Stimulated activated CD8-positive, alpha-beta memory T cell treated with anti-CD3 and anti-CD28 coated beads, Interleukin-15, amount 100 ng/mL, for 48 hours (primary cell): ENCODE measurements around the gene VAT1L.

ENCODE experiments used
- DNase-seq, 2 donors: peaks; one replicate each; pipeline ENCODE4 v3.0.0-alpha.2; 2020; ENCODE audit warnings: low read depth in 2 of 2

Gene VAT1L

DNA sequence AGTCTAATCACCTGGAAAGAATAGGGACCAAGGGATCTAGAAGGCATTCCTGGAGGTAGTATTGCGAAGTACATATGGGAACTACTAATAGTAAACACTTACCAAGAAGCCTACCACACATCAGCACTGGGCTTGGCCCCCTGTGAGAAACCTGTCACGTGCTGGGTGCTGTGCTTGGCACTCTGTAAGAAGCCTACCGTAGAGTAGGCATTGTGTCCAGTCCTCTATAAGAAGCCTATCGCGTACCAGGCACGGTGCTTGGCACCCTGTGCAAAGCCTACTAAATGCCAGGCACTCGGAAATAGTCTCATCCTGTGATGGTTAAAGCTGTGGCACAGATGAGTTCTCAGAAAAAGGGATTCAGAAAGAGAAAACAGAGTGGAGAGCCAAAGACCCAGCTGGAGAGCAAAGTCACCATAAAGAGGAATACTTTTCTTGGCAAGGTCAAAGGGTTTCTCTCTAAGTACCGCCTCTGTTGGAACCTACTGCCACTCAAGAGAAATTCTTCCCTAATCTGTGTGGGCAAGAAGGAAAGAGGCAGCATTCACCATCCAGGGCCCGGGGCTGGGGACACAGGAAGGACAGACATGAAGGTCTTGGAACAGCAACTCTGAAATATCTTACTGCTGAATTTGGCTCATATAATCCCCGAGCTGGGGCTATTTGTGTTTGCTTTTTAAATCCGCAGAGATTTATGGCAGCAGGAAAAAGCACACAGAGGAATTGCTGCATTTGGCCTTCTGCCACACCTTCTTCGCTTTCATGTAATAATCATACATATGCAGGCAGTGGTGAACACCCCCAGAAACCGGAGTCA, 81.8 kb downstream of the VAT1L start:
- DNase-seq: no peak

DNA sequence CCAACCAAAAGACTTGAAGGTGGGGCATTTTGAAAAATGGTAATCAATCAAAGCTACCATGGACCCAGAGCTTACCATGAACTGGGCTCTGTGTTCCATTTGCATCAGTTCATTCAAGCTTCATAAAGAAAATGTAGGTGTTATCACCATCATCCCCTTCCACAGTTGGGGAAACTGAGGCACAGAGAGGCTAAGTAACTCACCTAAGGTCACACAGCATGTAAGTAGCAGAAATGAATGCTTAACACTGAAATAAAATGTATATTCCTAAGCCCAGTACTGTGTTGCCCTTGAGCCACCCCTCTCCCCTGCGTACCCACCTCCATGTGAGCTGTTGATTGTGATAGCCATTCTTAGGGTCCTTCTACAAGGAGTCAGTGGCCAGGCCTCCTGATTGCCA, 83.6 kb downstream of the VAT1L start:
- no peak for DNase-seq

DNA sequence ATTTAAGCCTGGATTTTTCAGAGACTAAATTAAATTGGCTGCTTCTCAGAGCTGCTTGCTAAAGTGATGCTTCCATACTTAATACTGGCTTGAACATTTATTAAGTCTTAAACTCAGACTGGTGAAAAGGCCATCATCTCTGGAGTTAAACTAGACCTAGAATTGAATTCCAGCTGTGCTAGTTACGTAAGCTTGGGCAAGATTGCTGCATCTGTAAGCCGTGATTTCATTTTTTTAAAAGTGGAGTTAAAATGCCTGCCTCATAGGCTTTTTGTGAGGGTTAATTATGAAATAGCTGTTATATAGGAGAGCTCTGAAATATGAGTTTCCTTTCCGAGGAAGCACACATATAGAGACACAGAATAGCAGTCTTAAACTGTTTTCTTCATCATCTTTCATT, 84.7 kb downstream of the VAT1L start:
- no peak for DNase-seq

DNA sequence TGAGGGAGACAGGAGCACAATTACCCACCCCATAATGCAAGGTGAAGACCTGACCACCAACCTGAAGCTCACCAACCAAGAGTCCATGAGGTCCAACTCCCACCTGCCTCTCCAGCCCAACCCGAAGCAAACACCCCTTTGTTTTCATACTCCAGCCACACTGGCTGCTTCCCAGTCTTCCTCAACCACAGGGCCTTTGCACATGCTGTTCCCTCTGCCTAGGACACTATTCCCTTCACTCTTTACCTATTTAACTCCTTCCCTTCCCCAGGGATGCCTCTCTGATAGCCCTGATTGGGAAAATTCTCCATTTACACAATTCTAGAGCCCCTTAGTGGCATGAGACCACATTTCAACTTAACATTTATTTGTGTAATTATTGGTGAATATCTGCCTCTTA, 86.0 kb downstream of the VAT1L start:
- no peak for DNase-seq

DNA sequence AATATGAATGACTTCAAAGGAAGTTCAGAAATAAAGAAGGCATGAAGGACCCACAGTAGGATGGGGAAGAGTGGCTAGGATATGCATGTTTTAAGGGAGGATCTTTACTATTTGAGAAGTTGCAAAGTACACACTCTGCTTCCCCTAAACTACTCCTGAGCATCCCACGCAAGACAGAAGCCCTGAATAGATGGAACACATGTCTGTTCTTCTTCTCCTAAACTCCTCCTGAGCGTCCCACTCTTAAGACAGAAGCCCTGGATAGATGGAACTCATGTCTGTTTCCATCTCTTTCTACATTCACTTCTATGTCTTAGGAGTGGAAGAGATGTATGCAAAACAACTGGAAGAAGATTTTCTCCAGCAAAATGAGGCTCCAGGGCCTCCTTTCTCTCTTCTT, 88.4 kb downstream of the VAT1L start:
- no peak for DNase-seq

DNA sequence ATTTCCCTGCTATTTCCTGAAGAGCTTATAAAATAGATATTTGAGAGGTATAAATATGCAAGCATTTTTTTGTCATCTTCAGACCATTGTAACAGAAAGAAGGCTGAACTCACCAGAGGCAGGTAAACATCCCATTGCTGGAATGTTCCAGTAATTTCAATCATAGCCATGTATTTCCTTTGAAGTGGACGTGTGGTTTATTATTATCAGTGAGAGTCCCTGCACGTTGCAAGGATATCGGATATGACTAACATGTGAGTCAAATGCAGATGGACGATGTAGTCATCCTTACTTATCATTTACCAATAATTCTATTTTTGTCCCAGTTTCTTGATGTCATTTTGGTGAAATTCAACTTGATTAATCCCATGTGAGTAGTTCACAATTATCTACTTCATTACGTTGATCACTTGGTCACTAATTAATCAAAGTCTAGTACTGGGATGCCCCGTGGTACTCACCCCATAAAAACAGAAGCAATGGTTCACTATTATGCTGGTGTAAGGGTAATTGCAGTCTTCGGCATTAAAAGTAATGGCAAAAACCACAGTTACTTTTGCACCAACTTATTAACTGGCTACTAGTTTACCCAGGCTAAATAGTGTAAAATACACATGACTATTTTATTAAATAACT, 89.5 kb downstream of the VAT1L start:
- DNase-seq: no peak

DNA sequence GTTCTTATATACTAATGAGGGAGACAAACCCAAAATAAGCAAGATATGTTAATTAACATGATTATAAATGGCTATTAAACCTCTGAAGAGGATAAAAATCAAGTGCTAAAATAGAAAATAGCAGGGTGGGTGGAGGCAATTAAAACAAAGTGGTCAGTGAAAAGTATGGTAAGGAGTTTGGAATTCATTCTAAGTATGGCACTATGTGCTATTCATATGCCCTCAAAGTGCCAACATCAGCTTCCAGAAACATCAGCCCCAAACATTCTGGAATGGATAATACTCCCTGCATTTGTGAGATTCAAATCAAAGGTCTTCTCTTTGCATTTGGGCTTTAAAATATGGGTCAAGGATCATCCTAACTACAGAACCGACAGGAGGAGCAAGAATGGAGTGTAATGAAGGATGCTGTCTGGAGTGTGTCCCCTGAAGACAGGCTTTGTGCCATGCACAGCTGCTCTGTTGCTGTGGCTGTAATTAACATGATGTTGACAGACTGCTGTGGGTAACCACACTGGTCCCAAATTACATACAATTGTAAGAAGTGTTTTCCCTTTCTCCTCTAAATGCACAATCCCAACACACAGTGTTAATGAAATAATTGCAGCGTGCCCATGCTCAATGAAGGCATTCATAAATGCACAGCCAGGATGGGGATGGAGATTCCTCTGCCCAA, 93.1 kb downstream of the VAT1L start:
- no peak for DNase-seq

DNA sequence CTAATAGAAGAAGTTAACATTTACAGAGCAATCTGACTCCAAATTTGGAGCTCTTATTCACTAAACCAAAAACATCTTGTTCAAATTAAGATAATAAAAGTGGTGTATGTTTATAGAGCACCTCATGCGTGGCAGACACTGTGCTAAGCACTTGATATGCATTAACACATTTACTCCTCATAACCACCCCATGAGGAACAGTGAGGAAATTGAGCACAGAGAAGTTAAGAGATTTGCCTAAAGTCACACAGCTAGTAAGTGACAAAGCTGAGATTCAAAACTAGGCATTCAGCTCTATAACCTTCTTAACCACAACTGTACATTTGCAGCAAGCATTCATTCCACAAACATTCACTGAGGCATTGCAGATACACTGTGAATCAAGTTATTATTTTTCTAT, 94.0 kb downstream of the VAT1L start:
- DNase-seq: no peak

DNA sequence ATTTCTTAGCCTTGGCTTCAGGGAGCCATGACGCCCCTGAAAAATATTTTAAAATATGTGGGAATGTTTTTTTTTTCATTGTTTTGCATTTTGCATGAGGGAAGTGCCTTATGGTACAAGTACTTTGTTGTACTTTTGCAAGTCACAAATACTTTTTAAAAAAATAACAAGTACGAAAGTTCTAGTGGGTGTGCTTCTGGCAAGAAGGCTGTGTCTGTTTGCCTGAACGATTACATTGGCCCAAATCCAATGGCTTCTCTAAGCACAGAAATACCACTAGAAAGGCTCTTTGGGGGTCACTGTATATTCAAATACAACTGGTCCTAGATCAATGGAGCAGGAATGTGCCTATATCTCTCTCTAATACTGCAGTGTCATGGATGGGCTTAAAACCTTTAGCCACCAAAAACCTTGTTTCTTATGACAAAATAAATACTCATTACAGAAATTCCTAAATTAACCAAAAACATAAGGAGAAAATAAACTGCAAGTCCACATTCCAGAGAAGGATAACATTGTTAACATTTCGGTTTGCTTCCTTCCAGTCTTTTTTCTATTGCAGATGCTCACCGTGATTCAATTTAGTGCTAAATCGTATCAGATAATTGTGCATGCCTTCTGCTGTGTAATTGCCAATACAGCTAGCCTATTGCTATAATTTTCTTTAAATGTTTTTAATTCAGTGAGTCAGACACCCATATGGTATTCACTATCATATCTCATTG, 97.4 kb downstream of the VAT1L start:
- no peak for DNase-seq

DNA sequence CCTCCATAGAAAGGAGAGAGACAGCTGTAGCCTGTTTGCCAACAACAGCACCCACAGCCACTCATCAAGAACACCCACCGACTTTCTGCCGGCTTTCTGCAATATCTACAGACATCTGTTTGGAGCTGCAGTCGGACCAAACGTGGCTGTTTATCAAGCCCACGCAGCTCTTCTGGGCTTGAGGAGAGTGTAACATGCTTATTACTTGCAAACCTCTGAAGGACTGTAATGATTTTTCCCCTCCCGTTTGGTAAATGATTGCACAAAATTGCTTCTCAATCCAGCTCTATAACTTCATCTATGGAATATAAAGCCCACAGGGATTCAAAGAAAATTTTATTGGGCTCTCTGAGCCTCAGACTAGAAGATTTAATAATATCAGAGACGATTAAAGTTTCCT, 100.5 kb downstream of the VAT1L start:
- DNase-seq: no peak

DNA sequence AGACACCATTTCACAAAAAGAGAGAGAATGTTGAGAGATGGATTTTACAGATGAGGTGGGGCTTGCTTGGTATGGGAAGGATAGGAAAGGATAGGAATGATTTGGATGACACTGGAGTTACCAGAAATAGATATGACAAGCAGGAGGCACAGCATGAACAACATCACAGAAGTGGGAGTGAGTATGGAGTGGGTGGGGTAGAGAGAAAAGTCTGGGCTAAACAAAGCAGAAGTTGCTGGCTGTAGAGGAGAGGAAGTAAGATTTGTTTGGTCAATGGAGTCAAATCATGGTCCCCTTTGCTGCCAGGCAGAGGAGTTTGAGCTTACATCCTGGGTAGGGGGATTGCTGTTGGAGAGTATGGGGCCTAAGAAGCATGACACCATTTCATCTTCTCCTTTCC, 101.7 kb downstream of the VAT1L start:
- DNase-seq: no peak

DNA sequence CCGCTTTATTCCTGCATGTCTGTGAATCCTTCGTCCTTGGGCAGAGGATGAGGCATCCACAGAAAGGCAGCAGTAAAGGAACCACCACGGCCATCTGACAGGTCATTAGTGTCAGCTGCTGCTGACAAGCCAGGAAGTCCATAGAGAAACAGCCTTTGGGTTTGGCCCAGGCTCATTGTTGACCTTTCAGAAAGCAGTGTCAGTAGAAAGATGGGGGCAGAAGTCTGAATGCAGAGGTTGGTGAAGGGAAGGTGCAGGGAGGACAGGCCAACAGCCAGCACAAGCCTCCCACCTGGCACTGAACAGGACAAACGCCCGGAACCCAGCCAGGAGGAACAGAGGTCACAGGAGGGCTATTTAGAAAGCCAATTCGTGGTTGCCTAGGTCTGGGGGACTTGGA, 105.8 kb downstream of the VAT1L start:
- DNase-seq: no peak

DNA sequence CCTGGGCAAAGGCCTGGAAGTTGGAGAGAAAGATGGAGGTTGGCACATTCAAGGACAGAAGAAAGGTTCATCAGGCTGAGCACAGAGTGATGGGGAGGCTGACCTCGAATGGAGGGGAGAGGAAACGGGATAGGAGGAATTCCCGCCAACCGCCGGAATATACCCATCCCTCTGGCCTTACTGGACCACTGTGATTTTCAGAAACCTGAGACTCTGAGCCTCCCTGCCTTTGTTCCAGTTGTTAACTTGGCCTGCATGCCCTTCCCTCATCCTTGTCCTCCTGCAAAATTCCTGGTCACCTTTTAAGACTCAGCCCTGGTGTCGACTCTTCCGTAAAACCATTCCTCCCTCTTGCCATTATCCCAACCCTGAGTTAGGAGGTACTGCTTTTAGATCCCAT, 107.6 kb downstream of the VAT1L start:
- no peak for DNase-seq

DNA sequence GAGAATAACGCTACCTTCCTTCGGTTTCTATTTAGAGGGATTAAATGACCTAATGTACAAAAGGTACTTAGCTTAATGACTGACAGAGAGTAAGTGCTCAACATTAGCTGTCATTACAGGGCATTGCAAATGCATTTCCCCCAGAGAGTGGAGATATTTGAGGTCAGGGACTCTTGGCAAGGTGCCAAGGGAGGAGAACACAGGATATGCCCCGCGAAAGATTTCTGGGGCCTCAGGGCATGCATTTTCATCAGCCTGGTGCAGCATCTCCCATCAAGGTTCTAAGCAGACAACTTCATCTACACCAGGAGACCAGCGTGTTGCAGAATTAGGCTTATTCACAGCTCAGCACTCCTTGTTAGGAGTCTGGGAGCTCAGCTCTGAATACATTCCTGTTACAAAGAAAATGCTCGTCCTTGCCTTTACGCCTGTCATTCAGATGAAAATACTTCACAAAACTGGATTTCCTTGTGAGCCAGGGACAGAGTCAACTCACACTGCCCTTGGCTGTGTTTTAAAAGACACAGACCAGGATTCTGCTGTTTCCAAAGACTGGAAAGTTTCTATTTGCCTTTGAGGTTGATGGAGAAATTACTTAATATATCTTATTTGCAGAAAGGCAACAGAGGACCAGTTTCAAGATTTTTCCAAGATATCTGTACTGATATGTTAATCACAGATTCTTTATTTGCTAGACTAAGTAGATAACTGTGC, 108.2 kb downstream of the VAT1L start:
- no peak for DNase-seq

DNA sequence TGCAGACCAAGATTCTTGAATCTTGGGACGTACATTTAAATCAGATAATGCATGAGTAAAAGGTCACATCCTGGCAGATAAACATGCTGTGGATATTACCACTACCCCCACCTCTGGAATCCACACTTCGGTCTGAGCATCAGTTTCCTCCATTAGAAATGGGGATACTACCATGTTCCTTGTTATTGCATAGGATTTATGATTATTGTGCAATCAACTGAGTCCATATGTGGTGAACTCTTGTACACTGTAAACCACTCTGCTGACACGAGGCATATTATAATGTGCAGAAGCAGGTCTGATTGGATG, 108.7 kb downstream of the VAT1L start:
- DNase-seq: no peak

DNA sequence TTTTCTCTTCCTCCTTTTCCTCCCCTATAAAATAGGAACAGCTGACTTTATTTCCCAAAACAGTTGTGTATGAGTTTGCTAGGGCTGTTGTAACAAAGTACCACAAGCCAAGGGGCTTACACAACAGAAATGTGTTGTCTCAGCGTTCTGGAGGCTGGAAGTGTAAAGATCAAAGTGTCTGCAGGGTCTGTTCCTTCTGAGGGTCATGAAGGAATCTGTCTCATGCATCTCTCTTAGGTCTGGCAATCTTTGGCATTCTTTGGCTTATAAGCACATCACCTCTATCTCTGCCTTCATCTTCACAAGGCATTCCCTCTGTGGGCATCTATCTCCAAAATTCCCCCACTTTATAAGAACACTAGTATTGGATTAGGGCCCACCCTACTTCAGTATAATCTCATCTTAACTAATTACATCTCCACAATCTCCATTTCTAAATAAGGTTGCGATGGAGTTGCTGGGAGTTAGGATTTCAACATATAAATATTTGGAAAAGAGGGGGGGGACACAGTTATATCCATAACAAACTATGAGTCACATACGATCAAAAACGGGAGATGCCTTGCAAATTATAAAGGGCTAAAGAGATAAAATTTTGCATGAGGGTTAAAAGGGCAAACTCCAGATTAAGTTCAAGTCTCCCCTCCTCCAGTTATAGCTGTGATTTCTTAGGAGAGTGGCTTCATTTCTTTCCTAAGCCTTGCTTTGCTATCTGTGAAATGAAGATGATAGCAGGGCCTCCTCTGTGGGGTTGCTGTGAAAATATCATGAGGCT, 109.7 kb downstream of the VAT1L start:
- no peak for DNase-seq

DNA sequence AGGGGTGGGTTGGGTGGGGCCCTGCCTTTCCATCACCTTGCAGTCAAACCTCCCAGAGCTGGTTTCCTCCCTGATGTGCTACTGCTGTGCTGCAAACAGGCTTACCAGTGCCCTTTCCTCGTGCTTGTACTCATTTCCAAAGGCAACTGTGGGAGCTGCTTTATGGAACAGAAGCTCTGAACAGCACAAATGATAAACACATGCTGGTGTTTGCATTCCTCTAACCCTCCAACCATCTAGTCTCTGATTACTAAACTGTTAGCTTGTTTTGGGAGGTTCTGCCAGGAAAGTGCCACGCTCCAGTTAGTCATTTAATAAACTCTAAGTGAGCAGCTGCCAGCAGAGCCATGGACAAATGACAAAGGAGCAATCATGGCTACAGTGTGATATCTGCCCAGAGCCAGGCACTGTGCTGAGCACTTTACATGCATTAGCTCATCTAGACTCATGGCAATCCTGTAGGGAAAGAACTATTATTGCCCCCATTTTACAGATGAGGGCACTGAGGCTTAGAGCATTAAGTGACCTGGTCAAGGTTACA, 110.4 kb downstream of the VAT1L start:
- no peak for DNase-seq

DNA sequence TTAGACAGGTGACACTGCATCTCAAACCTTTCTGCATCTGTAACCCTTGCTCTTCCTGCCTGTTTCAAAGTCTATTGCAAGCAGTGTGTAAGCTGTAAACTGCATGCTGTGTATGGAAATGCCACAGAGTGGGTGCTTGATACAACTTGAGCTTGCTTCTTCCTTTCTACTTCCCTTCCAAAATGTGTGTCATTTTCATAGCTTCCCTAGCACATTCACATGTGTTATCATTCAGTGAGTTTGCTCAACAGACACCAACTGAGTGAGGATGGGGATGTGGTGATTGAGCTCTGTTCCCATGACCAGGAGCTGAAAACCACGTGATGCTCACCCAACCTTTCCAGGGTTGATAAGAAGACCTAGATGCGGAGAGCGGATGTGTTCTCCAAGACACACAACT, 111.1 kb downstream of the VAT1L start:
- no peak for DNase-seq

DNA sequence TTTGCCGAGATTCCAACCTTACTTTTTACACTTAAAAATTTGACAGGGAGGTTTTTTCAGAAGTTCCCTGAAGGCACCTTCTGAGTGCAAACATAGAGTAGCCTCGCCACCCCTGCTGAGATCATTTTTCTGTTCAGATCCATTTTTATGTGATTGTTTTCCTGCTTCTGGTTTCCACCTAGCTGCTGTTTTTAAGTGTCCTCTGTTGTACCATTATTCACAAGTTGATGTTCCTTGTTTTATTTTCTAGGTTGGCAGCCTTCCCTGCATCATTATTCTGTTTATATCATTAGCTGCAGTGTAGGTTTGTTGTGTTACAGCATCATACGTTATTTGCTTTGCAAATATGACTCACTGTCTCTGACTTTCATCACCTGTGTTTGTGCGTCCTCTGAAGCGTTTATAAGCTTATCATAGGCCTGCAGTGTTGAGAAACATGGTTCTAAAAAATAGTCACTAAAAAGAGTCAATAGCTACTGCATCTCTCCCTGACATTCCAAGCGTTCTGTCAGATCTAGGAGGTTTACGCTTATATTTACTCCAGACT, 117.1 kb downstream of the VAT1L start:
- DNase-seq: no peak

DNA sequence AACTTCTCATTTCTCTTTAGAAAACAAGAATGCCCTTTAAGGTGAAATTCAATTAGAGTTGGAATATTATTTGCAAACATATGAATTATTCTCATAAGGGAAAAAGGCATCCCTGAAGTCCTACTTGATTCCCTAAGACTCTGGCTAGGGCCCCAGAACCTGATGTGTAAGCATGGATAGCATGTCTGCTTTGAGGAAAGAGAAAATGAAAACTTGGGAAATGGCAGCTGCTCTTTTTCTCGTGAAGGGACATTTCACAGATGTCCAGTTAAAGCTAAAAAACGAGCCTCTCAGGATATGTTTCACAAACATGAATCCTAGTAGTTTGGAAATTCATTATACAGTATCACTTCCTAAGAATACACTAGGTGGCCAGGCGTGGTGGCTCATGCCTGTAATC, 121.7 kb downstream of the VAT1L start:
- DNase-seq: no peak

DNA sequence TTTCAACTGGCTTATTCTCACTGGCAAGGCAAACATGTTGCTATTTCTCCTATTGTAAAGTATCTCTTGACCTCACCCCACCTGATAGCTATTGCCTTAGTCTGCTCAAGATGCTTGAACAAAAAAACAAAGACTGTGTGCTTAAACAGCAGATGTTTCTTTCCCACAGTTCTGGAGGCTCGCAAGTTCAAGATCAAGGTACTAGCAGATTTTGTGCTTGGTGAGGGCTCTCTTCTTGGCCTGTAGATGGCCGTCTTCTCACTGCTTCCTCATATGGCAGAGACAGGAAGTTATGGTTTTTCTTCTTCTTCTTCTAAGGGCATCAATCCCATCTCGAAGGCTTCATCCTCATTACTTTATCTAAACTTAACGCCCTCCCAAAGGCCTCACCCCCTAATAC, 124.3 kb downstream of the VAT1L start:
- no peak for DNase-seq
